DOHH2 (cell line): ENCODE results near the gene DOK3.

Experiments
- CTCF ChIP-seq: fragments of 200-600 bp; sonication (generic); IDR thresholded peaks from one replicate; pipeline ENCODE4 v1.5.1; 2014; ENCODE audit warnings: antibody characterized with exemption, mild to moderate bottlenecking, low read depth, low read length; ENCODE audit not compliant: poor library complexity, severe bottlenecking
- EZH2phosphoT487 ChIP-seq: fragments of 200-600 bp; sonication (generic); IDR thresholded peaks from 2 replicates; pipeline ENCODE4 v1.6.1; 2017; ENCODE audit warnings: borderline replicate concordance, mild to moderate bottlenecking, antibody characterized with exemption, low read length, moderate library complexity, mixed read lengths

- no peak for TF ChIP-seq CTCF
- no peak for TF ChIP-seq EZH2phosphoT487
These were observed 17.5 kb downstream of the DOK3 start for GRCh38 chr5:177491983-177492746.
